Neural crest cell (in vitro differentiated cells): ENCODE data around the gene C2orf92. TPM values are rescaled to one million over a fixed set of nuclear protein-coding genes. Genes with fewer than 3 reads are reported as not detected.
A peak's percentile ranks its signal among the peaks of the same experiment; 100 is the strongest.

Experiments used
- DNase-seq: peaks from one replicate; pipeline ENCODE4 v3.0.0; 2021; ENCODE audit warnings: low read depth, mixed read lengths, low spot score
- H3K27ac Mint-ChIP-seq: one replicate; pipeline ENCODE4 v1.8.0; 2021; ENCODE audit warnings: mild to moderate bottlenecking, mixed read lengths; ENCODE audit not compliant: unreplicated experiment
- H3K27me3 Mint-ChIP-seq: 2 replicates; pipeline ENCODE4 v1.8.0; 2021; ENCODE audit warnings: low read depth, mild to moderate bottlenecking, mixed read lengths
- H3K36me3 Mint-ChIP-seq: 2 replicates; pipeline ENCODE4 v1.8.0; 2021; ENCODE audit warnings: low read depth, mild to moderate bottlenecking, mixed read lengths
- H3K4me1 Mint-ChIP-seq: 2 replicates; pipeline ENCODE4 v1.8.0; 2021; ENCODE audit warnings: mixed read lengths
- H3K4me3 Mint-ChIP-seq: one replicate; pipeline ENCODE4 v1.8.0; 2021; ENCODE audit warnings: mild to moderate bottlenecking, mixed read lengths
- H3K9me3 Mint-ChIP-seq: 2 replicates; pipeline ENCODE4 v1.8.0; 2021; ENCODE audit warnings: mixed read lengths
- total RNA-seq: library from RNA; stranded (reverse); gene quantifications from 2 replicates; pipeline ENCODE4 v1.2.1, GENCODE V29; 2021
- TF ChIP-seq, protein P1 (sequence below): fragments of 200-600 bp; sonication (generic); conservative IDR thresholded peaks from 2 replicates; pipeline ENCODE4 v1.5.0; 2021; ENCODE audit warnings: antibody characterized with exemption, mild to moderate bottlenecking

Gene C2orf92
- total RNA-seq, 1 donor from 2014 or later: 10.3 TPM

DNA sequence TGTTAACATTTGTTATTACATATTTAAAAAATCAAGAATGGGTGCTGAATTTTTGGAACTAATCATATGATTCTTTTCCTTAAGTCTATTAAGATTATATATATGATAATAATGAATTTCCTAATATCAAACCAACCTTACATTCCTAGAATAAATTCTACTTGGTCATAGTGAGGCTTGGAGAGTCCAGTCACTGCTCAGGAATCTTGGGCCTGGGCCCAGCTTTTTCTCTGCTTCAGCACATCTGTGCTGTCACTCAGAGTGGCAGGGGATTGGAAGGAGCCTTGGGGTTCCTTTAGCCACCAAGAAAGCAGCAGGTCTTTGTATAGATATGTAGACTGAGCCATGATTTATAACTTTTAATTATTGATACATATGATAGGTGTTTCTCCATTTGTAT lies 24.0 kb downstream of the C2orf92 start:
- Mint-ChIP-seq H3K4me3 (no peak overlapping the region), H3K4me1 (peaks cover 6% of the 10 kb centered on the region)
- no peak for DNase-seq

DNA sequence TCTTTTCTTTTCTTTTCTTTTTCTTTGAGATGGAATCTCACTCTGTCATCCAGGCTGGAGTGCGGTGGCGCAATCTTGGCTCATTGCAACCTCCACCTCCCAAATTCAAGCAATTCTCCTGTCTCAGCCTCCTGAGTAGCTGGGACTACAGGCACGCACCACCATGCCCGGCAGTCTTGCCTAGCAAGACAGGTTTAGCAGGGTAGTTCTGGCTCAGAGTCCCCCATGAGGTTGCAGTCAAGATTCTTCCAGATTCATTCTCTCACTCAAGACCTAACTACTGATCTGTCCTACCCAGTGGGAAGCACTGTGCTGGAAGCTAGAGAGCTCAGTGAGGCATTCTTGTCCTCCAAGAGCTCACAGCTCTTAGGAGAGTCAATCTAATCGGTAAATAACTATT lies 26.2 kb downstream of the C2orf92 start:
- H3K4me1 Mint-ChIP-seq: peaks cover 13% of the 10 kb centered on the region
- no peaks in the 10 kb centered on the region for H3K27me3 Mint-ChIP-seq
- peak overlapping the region; percentile 39 for H3K27ac Mint-ChIP-seq
- H3K9me3 Mint-ChIP-seq: no peaks in the 10 kb centered on the region
- no peak overlapping the region for H3K4me3 Mint-ChIP-seq
- no peaks in the 10 kb centered on the region for H3K36me3 Mint-ChIP-seq
- no peak for DNase-seq
- TF ChIP-seq, protein P1, sequence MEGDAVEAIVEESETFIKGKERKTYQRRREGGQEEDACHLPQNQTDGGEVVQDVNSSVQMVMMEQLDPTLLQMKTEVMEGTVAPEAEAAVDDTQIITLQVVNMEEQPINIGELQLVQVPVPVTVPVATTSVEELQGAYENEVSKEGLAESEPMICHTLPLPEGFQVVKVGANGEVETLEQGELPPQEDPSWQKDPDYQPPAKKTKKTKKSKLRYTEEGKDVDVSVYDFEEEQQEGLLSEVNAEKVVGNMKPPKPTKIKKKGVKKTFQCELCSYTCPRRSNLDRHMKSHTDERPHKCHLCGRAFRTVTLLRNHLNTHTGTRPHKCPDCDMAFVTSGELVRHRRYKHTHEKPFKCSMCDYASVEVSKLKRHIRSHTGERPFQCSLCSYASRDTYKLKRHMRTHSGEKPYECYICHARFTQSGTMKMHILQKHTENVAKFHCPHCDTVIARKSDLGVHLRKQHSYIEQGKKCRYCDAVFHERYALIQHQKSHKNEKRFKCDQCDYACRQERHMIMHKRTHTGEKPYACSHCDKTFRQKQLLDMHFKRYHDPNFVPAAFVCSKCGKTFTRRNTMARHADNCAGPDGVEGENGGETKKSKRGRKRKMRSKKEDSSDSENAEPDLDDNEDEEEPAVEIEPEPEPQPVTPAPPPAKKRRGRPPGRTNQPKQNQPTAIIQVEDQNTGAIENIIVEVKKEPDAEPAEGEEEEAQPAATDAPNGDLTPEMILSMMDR: no peak

More for the DNA sequence above, 24.0 kb downstream of the C2orf92 start:
- no peaks in the 10 kb centered on the region for H3K27me3 Mint-ChIP-seq
- TF ChIP-seq, protein P1: no peak
- no peaks in the 10 kb centered on the region for H3K9me3 Mint-ChIP-seq
- H3K36me3 Mint-ChIP-seq: no peaks in the 10 kb centered on the region
- H3K27ac Mint-ChIP-seq: no peak overlapping the region

DNA sequence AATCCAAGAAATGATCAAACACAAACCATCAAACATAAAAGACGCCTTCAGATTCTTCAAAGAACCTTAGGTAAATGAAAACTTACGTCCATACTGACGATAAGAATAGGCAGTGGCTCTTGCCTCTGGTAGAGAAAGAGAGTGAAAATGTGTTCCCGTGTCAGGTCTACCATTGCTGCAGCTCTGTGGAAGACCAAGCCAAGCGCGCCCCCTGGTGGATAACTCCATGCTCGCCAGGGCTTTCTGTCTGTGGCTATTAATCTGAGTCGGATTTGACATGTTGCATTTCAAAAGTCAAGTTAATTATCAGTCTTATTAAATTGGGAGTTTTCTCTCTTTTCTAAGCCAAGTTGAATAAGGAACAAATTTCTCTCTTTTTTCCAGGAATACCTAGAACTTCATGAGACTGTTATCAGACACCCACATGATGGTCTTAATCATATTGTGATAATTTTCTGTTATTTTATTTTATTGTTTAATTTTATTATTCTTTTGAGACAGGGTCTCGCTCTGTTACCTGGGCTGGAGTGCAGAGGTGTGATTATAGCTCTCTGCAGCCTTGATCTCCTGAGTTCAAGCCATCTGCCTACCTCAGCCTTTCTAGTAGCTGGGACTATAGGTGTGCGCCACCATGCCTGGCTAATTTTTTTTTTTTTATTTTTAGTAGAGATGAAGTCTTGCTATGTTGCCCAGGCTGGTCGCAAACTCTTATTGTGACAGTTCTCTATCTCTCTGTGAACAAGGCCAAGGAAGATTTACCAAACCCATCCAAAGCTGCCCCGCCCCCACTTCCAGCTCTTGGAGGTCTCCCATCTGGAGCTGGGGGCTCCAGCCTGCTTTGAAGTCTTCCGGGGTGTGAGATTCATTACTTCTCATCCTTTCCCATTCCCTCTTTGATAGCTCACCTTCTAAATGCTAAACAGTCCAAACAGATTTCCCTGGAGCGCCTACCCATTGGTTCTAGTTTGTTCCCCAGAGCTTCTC lies 28.0 kb downstream of the C2orf92 start:
- H3K36me3 Mint-ChIP-seq: no peaks in the 10 kb centered on the region
- H3K27me3 Mint-ChIP-seq: no peaks in the 10 kb centered on the region
- no peak overlapping the region for H3K27ac Mint-ChIP-seq
- H3K4me3 Mint-ChIP-seq: no peak overlapping the region
- peaks cover 13% of the 10 kb centered on the region for H3K4me1 Mint-ChIP-seq
- peak; percentile 95 for DNase-seq
- TF ChIP-seq, protein P1: peak; percentile 97
- H3K9me3 Mint-ChIP-seq: no peaks in the 10 kb centered on the region

DNA sequence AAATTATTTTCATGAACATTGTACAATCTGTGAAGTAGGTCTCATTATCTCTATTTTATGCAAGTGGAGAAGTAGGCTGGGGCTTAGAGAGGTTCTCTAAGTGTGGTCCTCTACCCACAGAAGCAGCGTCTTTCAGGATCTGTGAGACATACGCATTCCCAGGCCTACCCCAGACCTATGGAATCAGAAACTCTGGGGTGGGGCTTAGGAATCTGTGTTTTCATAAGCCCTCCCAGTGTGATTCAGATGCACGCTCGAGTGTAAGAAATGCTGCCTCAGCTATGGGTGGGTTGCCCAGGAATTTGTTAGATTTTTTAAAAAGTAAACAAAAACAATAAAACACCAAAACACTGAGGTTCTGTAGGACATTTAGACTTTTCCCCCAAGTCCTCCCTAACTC lies 29.0 kb downstream of the C2orf92 start:
- TF ChIP-seq, protein P1: no peak
- Mint-ChIP-seq H3K4me3 (no peak overlapping the region), H3K36me3 (no peaks in the 10 kb centered on the region), H3K27me3 (no peaks in the 10 kb centered on the region), H3K4me1 (peaks cover 13% of the 10 kb centered on the region), H3K27ac (no peak overlapping the region), H3K9me3 (no peaks in the 10 kb centered on the region)
- DNase-seq: no peak

DNA sequence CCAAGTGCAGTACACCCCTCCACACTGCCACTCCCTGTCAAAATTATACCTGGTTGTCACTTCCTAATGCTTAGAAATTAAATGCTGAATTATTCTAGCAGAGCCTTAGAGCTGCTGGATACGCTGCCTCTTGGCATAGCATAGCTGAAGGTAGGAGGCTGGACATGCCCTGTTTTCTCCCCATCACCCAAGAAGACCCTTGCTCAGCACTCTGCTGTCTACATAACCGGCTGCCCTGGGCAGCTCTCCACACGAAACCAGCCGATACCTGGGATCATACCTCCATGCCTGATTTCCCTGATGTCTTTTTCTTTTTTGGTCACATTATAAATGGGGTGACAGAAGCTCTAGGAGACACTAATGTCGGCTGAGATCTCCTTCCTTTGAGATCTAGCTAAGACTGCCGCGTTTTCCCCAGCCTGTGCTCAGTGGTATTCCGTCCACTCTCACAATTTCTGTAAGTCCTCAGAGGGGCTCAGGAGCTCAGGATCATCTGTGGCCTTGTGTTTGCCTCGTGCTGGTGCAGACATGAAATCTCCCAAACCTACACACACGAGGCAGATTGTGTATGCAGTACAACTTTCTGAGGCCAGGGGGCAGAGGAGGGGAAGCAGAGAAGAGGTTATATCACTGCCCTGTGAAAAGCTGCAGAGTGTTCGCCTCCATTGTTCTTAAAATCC lies 30.4 kb downstream of the C2orf92 start:
- TF ChIP-seq, protein P1: peak; percentile 72
- peak overlapping the region; percentile 48 for H3K27ac Mint-ChIP-seq
- peak; percentile 73 for DNase-seq
- H3K9me3 Mint-ChIP-seq: no peaks in the 10 kb centered on the region
- peaks cover 18% of the 10 kb centered on the region for H3K4me1 Mint-ChIP-seq
- no peaks in the 10 kb centered on the region for H3K27me3 Mint-ChIP-seq
- no peaks in the 10 kb centered on the region for H3K36me3 Mint-ChIP-seq
- H3K4me3 Mint-ChIP-seq: no peak overlapping the region
